ENCODE results near the gene GIT1. TPM values are rescaled to one million over a fixed set of nuclear protein-coding genes. Genes with fewer than 3 reads are reported as not detected.

The GIT1 gene
- total RNA-seq, 2 experiments from 2014 or later: 35.5 to 37.5 TPM

GRCh38 chr17:29582254-29582765 is 7.1 kb downstream of the GIT1 start:
- Mint-ChIP-seq H3K4me1 (ENCODE audit: low read depth) (peaks cover 44% of the 10 kb centered on the region), H3K27me3 (ENCODE audit: low read depth) (no peaks in the 10 kb centered on the region), H3K27ac (peak overlapping the region; percentile 21), H3K9me3 (peaks cover 2% of the 10 kb centered on the region), H3K36me3 (ENCODE audit: low read depth) (peaks cover 26% of the 10 kb centered on the region), H3K4me3 (no peak overlapping the region)
- intact Hi-C loops (cut with micrococcal nuclease): no loop called here
- DNase-seq: no peak
- CTCF ChIA-PET: interaction anchor here (1.0 to 7.7 kb wide), 5 partner anchors 9 to 439 kb away, joined by 3 to 56 read pairs (median 28); partner anchors contain the start of gene ANKRD13B

GRCh38 chr17:29581583-29582253 is 7.7 kb downstream of the GIT1 start:
- intact Hi-C loops (cut with micrococcal nuclease): no loop called here
- no peak overlapping the region for H3K4me3 Mint-ChIP-seq
- H3K27ac Mint-ChIP-seq: no peak overlapping the region
- DNase-seq: no peak
- CTCF ChIA-PET: interaction anchor here (1.0 to 7.7 kb wide), 9 partner anchors 9 to 438 kb away, joined by 3 to 56 read pairs (median 6); partner anchors contain the start of gene ANKRD13B
- H3K27me3 Mint-ChIP-seq (ENCODE audit: low read depth): no peaks in the 10 kb centered on the region
- peaks cover 26% of the 10 kb centered on the region for H3K36me3 Mint-ChIP-seq (ENCODE audit: low read depth)
- H3K9me3 Mint-ChIP-seq: peaks cover 2% of the 10 kb centered on the region
- peaks cover 38% of the 10 kb centered on the region for H3K4me1 Mint-ChIP-seq (ENCODE audit: low read depth)

GRCh38 chr17:29579866-29580771 is 9.3 kb downstream of the GIT1 start:
- Mint-ChIP-seq H3K36me3 (ENCODE audit: low read depth) (peaks cover 26% of the 10 kb centered on the region), H3K4me3 (no peak overlapping the region), H3K9me3 (peaks cover 2% of the 10 kb centered on the region), H3K4me1 (ENCODE audit: low read depth) (peaks cover 24% of the 10 kb centered on the region), H3K27ac (peak overlapping the region; percentile 77), H3K27me3 (ENCODE audit: low read depth) (no peaks in the 10 kb centered on the region)
- CTCF ChIA-PET: interaction anchor here (0.6 to 7.7 kb wide), 16 partner anchors 8 to 351 kb away, joined by 3 to 56 read pairs (median 3); partner anchors contain the start of genes ANKRD13B and TP53I13
- peak; percentile 96 for DNase-seq
- intact Hi-C loops (cut with micrococcal nuclease): loop anchor here (1.0 kb wide), 7 partner anchors 11 to 513 kb away; partner anchors contain the start of gene SSH2

GRCh38 chr17:29578626-29579485 is 10.6 kb downstream of the GIT1 start:
- Mint-ChIP-seq H3K36me3 (ENCODE audit: low read depth) (peaks cover 26% of the 10 kb centered on the region), H3K27ac (no peak overlapping the region)
- no peak for DNase-seq

GRCh38 chr17:29577385-29578211 is 11.8 kb downstream of the GIT1 start:
- H3K9me3 Mint-ChIP-seq: peaks cover 2% of the 10 kb centered on the region
- no peak overlapping the region for H3K27ac Mint-ChIP-seq
- no peak for DNase-seq
- intact Hi-C loops (cut with micrococcal nuclease): no loop called here
- no peaks in the 10 kb centered on the region for H3K27me3 Mint-ChIP-seq (ENCODE audit: low read depth)
- no peak overlapping the region for H3K4me3 Mint-ChIP-seq
- CTCF ChIA-PET: interaction anchor here (0.8 to 7.7 kb wide), 6 partner anchors 8 to 208 kb away, joined by 3 to 56 read pairs (median 17); partner anchors contain the start of gene ANKRD13B
- peaks cover 16% of the 10 kb centered on the region for H3K4me1 Mint-ChIP-seq (ENCODE audit: low read depth)
- H3K36me3 Mint-ChIP-seq (ENCODE audit: low read depth): peaks cover 28% of the 10 kb centered on the region

More at GRCh38 chr17:29578626-29579485, 10.6 kb downstream of the GIT1 start:
- H3K27me3 Mint-ChIP-seq (ENCODE audit: low read depth): no peaks in the 10 kb centered on the region
- peaks cover 2% of the 10 kb centered on the region for H3K9me3 Mint-ChIP-seq
- peaks cover 16% of the 10 kb centered on the region for H3K4me1 Mint-ChIP-seq (ENCODE audit: low read depth)
- CTCF ChIA-PET: interaction anchor here (0.6 to 7.7 kb wide), 11 partner anchors 9 to 633 kb away, joined by 3 to 56 read pairs (median 3); partner anchors contain the start of genes ANKRD13B and TP53I13
- H3K4me3 Mint-ChIP-seq: no peak overlapping the region
- intact Hi-C loops (cut with micrococcal nuclease): no loop called here

- Mint-ChIP-seq H3K36me3 (ENCODE audit: low read depth) (peaks cover 25% of the 10 kb centered on the region), H3K4me1 (ENCODE audit: low read depth) (peaks cover 16% of the 10 kb centered on the region), H3K27ac (no peak overlapping the region), H3K27me3 (ENCODE audit: low read depth) (no peaks in the 10 kb centered on the region), H3K4me3 (no peak overlapping the region), H3K9me3 (peaks cover 2% of the 10 kb centered on the region)
- intact Hi-C loops (cut with micrococcal nuclease): no loop called here
- DNase-seq: no peak
- CTCF ChIA-PET: interaction anchor here (0.8 to 7.7 kb wide), 3 partner anchors 15 to 207 kb away, joined by 4 to 56 read pairs (median 28); partner anchors contain the start of gene ANKRD13B
Measured at GRCh38 chr17:29577001-29577370, 12.5 kb downstream of the GIT1 start.

GRCh38 chr17:29576214-29577000 is 13.0 kb downstream of the GIT1 start:
- intact Hi-C loops (cut with micrococcal nuclease): no loop called here
- peaks cover 2% of the 10 kb centered on the region for H3K9me3 Mint-ChIP-seq
- no peaks in the 10 kb centered on the region for H3K27me3 Mint-ChIP-seq (ENCODE audit: low read depth)
- H3K4me1 Mint-ChIP-seq (ENCODE audit: low read depth): peaks cover 16% of the 10 kb centered on the region
- no peak overlapping the region for H3K4me3 Mint-ChIP-seq
- no peak overlapping the region for H3K27ac Mint-ChIP-seq
- no peak for DNase-seq
- H3K36me3 Mint-ChIP-seq (ENCODE audit: low read depth): peaks cover 25% of the 10 kb centered on the region
- CTCF ChIA-PET: interaction anchor here (0.8 to 7.7 kb wide), 4 partner anchors 8 to 207 kb away, joined by 4 to 56 read pairs (median 16); partner anchors contain the start of gene ANKRD13B

GRCh38 chr17:29575511-29576213 is 13.8 kb downstream of the GIT1 start:
- Mint-ChIP-seq H3K36me3 (ENCODE audit: low read depth) (peaks cover 24% of the 10 kb centered on the region), H3K27me3 (ENCODE audit: low read depth) (no peaks in the 10 kb centered on the region), H3K27ac (no peak overlapping the region), H3K4me3 (no peak overlapping the region), H3K4me1 (ENCODE audit: low read depth) (peaks cover 8% of the 10 kb centered on the region), H3K9me3 (peaks cover 2% of the 10 kb centered on the region)
- DNase-seq: no peak
- CTCF ChIA-PET: interaction anchor here (0.6 to 7.7 kb wide), 4 partner anchors 9 to 206 kb away, joined by 3 to 56 read pairs (median 5); partner anchors contain the start of gene ANKRD13B
- intact Hi-C loops (cut with micrococcal nuclease): no loop called here

GRCh38 chr17:29574732-29575510 is 14.5 kb downstream of the GIT1 start:
- no peak overlapping the region for H3K4me3 Mint-ChIP-seq
- intact Hi-C loops (cut with micrococcal nuclease): no loop called here
- no peak for DNase-seq
- H3K27ac Mint-ChIP-seq: no peak overlapping the region
- H3K36me3 Mint-ChIP-seq (ENCODE audit: low read depth): peaks cover 19% of the 10 kb centered on the region
- H3K9me3 Mint-ChIP-seq: no peaks in the 10 kb centered on the region
- peaks cover 2% of the 10 kb centered on the region for H3K4me1 Mint-ChIP-seq (ENCODE audit: low read depth)
- no peaks in the 10 kb centered on the region for H3K27me3 Mint-ChIP-seq (ENCODE audit: low read depth)
- CTCF ChIA-PET: interaction anchor here (0.6 to 7.7 kb wide), 6 partner anchors 9 to 205 kb away, joined by 3 to 56 read pairs (median 4); partner anchors contain the start of gene ANKRD13B
